ENCODE results near the gene ECT2L. TPM values are rescaled to one million over a fixed set of nuclear protein-coding genes. Genes with fewer than 3 reads are reported as not detected.

ECT2L gene
- total RNA-seq, 1 donor from 2014 or later = not detected

- H3K4me3 Mint-ChIP-seq = no peak overlapping the region
- no peak for DNase-seq (ENCODE audit: low read depth, low spot score)
- TF ChIP-seq, protein P1, sequence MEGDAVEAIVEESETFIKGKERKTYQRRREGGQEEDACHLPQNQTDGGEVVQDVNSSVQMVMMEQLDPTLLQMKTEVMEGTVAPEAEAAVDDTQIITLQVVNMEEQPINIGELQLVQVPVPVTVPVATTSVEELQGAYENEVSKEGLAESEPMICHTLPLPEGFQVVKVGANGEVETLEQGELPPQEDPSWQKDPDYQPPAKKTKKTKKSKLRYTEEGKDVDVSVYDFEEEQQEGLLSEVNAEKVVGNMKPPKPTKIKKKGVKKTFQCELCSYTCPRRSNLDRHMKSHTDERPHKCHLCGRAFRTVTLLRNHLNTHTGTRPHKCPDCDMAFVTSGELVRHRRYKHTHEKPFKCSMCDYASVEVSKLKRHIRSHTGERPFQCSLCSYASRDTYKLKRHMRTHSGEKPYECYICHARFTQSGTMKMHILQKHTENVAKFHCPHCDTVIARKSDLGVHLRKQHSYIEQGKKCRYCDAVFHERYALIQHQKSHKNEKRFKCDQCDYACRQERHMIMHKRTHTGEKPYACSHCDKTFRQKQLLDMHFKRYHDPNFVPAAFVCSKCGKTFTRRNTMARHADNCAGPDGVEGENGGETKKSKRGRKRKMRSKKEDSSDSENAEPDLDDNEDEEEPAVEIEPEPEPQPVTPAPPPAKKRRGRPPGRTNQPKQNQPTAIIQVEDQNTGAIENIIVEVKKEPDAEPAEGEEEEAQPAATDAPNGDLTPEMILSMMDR (conservative IDR thresholded peaks at IDR 0.05) = no peak
- H3K27me3 Mint-ChIP-seq (ENCODE audit: low read depth) = peaks cover 11% of the 10 kb centered on the region
- H3K9me3 Mint-ChIP-seq = no peaks in the 10 kb centered on the region
- no peaks in the 10 kb centered on the region for H3K36me3 Mint-ChIP-seq (ENCODE audit: low read depth)
- H3K27ac Mint-ChIP-seq (ENCODE audit: unreplicated experiment) = no peak overlapping the region
- peaks cover 33% of the 10 kb centered on the region for H3K4me1 Mint-ChIP-seq
Observed at GRCh38 chr6:138797806-138798446, 2.0 kb downstream of the ECT2L start.

DNA sequence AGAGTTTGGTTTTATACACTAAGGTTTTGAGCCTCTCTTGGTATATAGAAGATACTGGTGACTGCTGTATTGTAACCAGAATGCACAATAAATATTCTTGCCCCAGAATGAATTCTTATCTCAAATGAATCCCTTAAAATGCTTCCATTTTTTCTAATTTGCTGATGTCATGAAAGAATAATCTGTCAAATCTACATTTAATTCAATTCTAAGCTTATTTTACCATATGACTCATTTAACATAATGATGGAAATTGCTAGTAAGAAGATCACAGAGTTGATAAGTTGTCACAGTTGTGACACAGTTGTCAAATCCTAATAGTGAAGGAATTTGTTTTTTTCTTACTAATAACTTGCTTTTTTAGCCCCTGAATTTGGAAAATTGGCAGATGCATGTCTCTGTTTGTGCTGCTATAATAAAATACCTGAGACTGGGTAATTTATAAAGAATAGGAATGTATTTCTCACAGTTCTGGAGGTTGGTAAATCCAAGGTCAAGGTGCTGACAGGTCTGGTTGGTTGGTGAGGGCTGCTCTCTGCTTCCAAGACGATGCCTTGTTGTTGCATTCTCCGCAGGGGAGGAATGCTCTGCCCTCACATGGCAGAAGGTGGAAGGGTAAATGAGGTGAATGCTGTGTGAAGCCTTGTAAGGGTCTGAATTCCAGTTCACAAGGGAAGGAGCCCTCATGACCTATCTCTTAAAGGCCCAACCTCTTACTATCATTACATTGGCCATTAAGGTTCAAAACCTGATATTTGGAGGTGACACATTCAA lies 4.7 kb downstream of the ECT2L start:
- Mint-ChIP-seq H3K9me3 (no peaks in the 10 kb centered on the region), H3K27ac (ENCODE audit: unreplicated experiment) (no peak overlapping the region), H3K36me3 (ENCODE audit: low read depth) (no peaks in the 10 kb centered on the region), H3K4me1 (peaks cover 29% of the 10 kb centered on the region), H3K27me3 (ENCODE audit: low read depth) (peaks cover 7% of the 10 kb centered on the region), H3K4me3 (no peak overlapping the region)
- DNase-seq (ENCODE audit: low read depth, low spot score) = no peak
- TF ChIP-seq, protein P1 (conservative IDR thresholded peaks at IDR 0.05) = no peak

- Mint-ChIP-seq H3K36me3 (ENCODE audit: low read depth) (no peaks in the 10 kb centered on the region), H3K27ac (ENCODE audit: unreplicated experiment) (no peak overlapping the region), H3K27me3 (ENCODE audit: low read depth) (no peaks in the 10 kb centered on the region), H3K4me1 (peaks cover 19% of the 10 kb centered on the region), H3K9me3 (no peaks in the 10 kb centered on the region), H3K4me3 (no peak overlapping the region)
- TF ChIP-seq, protein P1 (conservative IDR thresholded peaks at IDR 0.05) = no peak
- DNase-seq (ENCODE audit: low read depth, low spot score) = no peak
Observed at GRCh38 chr6:138803331-138803730, 7.4 kb downstream of the ECT2L start.

- Mint-ChIP-seq H3K9me3 (no peaks in the 10 kb centered on the region), H3K27me3 (ENCODE audit: low read depth) (no peaks in the 10 kb centered on the region), H3K36me3 (ENCODE audit: low read depth) (no peaks in the 10 kb centered on the region), H3K4me1 (peaks cover 14% of the 10 kb centered on the region), H3K27ac (ENCODE audit: unreplicated experiment) (no peak overlapping the region), H3K4me3 (no peak overlapping the region)
- no peak for DNase-seq (ENCODE audit: low read depth, low spot score)
- TF ChIP-seq, protein P1 (conservative IDR thresholded peaks at IDR 0.05) = no peak
Observed at GRCh38 chr6:138803861-138804260, 8.0 kb downstream of the ECT2L start.

- Mint-ChIP-seq H3K4me3 (no peak overlapping the region), H3K36me3 (ENCODE audit: low read depth) (no peaks in the 10 kb centered on the region), H3K27me3 (ENCODE audit: low read depth) (no peaks in the 10 kb centered on the region), H3K27ac (ENCODE audit: unreplicated experiment) (no peak overlapping the region), H3K4me1 (peaks cover 8% of the 10 kb centered on the region), H3K9me3 (no peaks in the 10 kb centered on the region)
- no peak for DNase-seq (ENCODE audit: low read depth, low spot score)
- TF ChIP-seq, protein P1 (conservative IDR thresholded peaks at IDR 0.05) = no peak
Observed at GRCh38 chr6:138805016-138805765, 9.3 kb downstream of the ECT2L start.
